Vagina (tissue), 2 donors: ENCODE results near the gene ST8SIA5.

Source experiments
- CTCF ChIP-seq, 3 experiments: fragments of 450-650 bp in 2 of 3; fragments of 200-600 bp in 1 of 3; sonication (generic) in 1 of 3; IDR thresholded peaks; one replicate each; pipeline ENCODE4 v1.5.1; 2017 to 2019; ENCODE audit warnings: antibody characterized with exemption in 3 of 3, mild to moderate bottlenecking in 2 of 3, moderate library complexity in 2 of 3
- POLR2A ChIP-seq, 2 donors: fragments of 450-650 bp; IDR thresholded peaks; one replicate each; pipeline ENCODE4 v1.6.1; 2017; ENCODE audit warnings: antibody characterized with exemption in 2 of 2, mild to moderate bottlenecking in 2 of 2, moderate library complexity in 2 of 2
- POLR2AphosphoS5 ChIP-seq, 2 donors: sonication (generic); formaldehyde crosslinking; IDR thresholded peaks; one replicate each; pipeline ENCODE4 v1.9.0; 2017; ENCODE audit warnings: antibody characterized with exemption in 2 of 2, mild to moderate bottlenecking in 2 of 2, low read depth in 1 of 2; ENCODE audit not compliant: insufficient read depth in 1 of 2

GRCh38 chr18:46660957-46661749 lies 95.7 kb downstream of the ST8SIA5 start:
- TF ChIP-seq POLR2AphosphoS5 (IDR thresholded peaks at IDR 0.05; ENCODE audit: insufficient read depth in 1 of 2, low read depth in 1 of 2) (no peak), CTCF (IDR thresholded peaks at IDR 0.05) (no peak), POLR2A (IDR thresholded peaks at IDR 0.05) (no peak)
